Lower lobe of right lung (tissue), 2 donors: ENCODE measurements around the gene ABHD16A. TPM values are rescaled to one million over a fixed set of nuclear protein-coding genes. Genes with fewer than 3 reads are reported as not detected.
A peak's percentile ranks its signal among the peaks of the same experiment; 100 is the strongest.

Experiments
- ATAC-seq, 2 donors: fragments of 200-7000 bp; cut with Tn5 transposase; one replicate each; pipeline ENCODE4 v1.9.1; 2020 to 2022; ENCODE audit warnings: mild to moderate bottlenecking in 2 of 2, moderate library complexity in 2 of 2
- DNase-seq: peaks from one replicate; pipeline ENCODE4 v3.0.0-alpha.2; 2020
- H3K27ac ChIP-seq: fragments of 200-600 bp; one replicate; pipeline ENCODE4 v1.8.0; 2022
- H3K27me3 ChIP-seq: fragments of 200-600 bp; one replicate; pipeline ENCODE4 v1.8.0; 2022; ENCODE audit warnings: low read depth
- H3K36me3 ChIP-seq: fragments of 200-600 bp; one replicate; pipeline ENCODE4 v1.8.0; 2022; ENCODE audit warnings: mild to moderate bottlenecking
- H3K4me1 ChIP-seq: fragments of 200-600 bp; one replicate; pipeline ENCODE4 v1.8.0; 2022
- H3K4me3 ChIP-seq: fragments of 200-600 bp; one replicate; pipeline ENCODE4 v1.8.0; 2022; ENCODE audit warnings: mild to moderate bottlenecking
- H3K9me3 ChIP-seq: fragments of 200-600 bp; one replicate; pipeline ENCODE4 v1.8.0; 2022
- CTCF ChIP-seq: fragments of 200-600 bp; IDR thresholded peaks from one replicate; pipeline ENCODE4 v1.8.0; 2022; ENCODE audit warnings: antibody characterized with exemption, mild to moderate bottlenecking
- intact Hi-C: fragments of 100-400 bp; cut with DNase I; formaldehyde crosslinking; loops from one replicate; pipeline ENCODE4 v1.11.0; 2022
- total RNA-seq: library from RNA; stranded (reverse); fragmentation: NEBNext Ultra II Directional; extraction: Animal tissue kit (Norgen Biotek cat#: 25700); gene quantifications from one replicate; pipeline ENCODE4 v1.2.1, GENCODE V29; 2021
- donor health status: DM: no; HTN: yes; CAD: no; lungs with severe emphysema.

Gene ABHD16A
- total RNA-seq, 1 donor from 2014 or later, result 56.4 TPM

DNA sequence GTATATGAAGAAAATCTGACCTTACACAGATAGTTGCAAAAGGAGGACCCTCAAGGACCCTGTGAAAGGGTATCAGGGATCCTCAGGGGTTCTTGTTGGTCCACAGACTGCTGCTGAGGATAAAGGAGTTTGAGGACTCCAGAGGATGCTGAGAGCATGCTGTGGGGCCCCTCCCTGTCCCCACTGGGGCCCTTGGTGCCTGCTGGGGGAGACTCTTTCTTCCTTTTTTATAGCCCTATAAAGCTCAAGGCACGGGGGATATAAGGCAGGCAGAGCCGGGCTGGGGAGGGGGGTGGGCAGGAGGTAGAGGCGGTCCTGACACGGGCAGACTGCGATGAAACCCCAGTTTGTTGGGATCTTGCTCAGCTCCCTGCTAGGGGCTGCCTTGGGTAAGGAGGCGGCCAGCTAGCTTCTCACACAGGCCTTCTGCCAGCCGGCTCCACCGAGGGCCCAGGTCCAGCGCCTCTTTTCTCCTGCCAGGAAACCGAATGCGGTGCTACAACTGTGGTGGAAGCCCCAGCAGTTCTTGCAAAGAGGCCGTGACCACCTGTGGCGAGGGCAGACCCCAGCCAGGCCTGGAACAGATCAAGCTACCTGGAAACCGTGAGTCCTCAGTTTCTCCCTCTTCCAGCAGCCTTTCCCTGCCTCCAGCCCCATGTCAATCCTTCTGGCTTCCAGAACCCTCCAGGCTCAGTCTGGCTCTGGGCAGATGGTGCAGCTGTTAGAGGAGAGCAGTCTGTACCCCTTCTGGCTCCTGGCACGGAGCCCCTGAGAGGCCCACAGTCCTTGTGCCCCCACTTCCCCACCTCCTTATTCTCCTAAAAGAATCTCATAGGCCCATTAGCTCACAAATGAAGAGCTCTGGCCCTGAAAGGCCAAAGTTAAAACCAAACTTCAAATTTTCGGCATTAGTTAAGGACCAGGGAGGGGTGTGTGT lies 12.2 kb upstream of the ABHD16A start, which contains the start of gene LY6G6D:
Gene LY6G6D, plus strand, starts transcription at position 327 of the 937 bp plus-strand sequence. Its CDS starts 8 bp downstream, at position 335.
- DNase-seq (no peak), ATAC-seq (no peak)
- Histone ChIP-seq H3K4me3 (no peak within 1 kb of the TSS), H3K4me1 (peaks cover 7% of the 10 kb centered on the region), H3K27ac (no peak within 1 kb of the TSS), H3K9me3 (no peaks in the 10 kb centered on the region), H3K27me3 (no peaks in the 10 kb centered on the region), H3K36me3 (no peaks in the 10 kb centered on the region)
- TF ChIP-seq CTCF, result no peak
- intact Hi-C loops, result no loop called here

DNA sequence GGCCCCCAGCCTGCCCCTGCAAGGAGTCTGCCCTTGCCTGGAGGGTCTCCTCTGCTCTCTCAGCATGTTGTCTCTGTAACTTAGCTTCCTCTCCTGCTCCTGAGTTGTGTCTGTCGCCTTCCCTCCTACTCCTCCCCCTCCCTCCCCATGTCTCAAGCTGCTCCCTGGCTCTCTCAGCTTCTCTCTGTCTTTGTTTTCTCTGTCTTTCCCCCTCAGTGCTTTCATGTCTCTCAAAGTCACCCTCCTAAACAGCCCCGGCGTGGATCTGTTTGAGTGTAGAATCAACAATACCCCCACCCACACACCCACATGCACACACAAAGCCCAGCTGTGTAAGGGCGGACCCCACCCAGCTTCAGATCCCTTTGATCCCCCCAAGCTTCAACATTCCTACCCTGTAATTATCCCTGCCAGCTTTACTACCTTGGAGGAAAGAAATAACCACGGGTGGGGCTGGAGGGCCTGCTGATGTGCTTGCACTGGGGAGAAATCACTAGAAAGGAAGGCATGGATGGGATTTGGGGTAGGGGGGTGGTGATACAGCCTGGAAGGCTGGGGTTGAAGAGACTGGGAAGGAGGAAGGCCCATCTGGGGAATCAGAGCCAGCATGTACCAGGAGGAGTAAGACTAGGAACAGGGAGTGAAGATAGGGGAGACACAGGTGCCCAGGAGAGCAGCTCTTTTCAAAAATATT lies 11.0 kb upstream of the ABHD16A start:
- no peaks in the 10 kb centered on the region for H3K36me3 ChIP-seq
- no peak overlapping the region for H3K4me3 ChIP-seq
- H3K4me1 ChIP-seq, result peaks cover 7% of the 10 kb centered on the region
- no peaks in the 10 kb centered on the region for H3K27me3 ChIP-seq
- H3K9me3 ChIP-seq, result no peaks in the 10 kb centered on the region
- intact Hi-C loops, result no loop called here
- no peak overlapping the region for H3K27ac ChIP-seq
- DNase-seq, result no peak
- no peak for TF ChIP-seq CTCF
- no peak for ATAC-seq

DNA sequence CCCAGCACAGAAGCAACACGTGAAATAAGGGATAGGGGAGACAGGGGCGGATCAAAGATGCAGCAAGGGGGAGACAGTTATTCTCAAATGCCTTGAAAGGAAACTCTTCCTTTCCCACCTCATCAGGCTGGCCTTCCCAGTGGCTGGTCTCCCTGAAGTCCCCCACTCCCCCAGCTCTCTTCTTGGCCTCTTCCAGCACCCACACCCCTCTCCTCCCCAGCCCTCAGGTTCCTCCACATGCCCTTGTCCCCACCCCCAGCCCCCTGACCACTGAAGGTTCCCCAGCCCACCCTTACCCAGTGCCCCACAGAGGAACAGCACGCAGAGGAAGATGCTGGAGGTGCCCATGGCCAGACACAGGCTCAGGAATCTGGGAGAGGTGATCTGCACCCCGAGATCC lies 10.3 kb upstream of the ABHD16A start:
- no peak for TF ChIP-seq CTCF
- DNase-seq (no peak), ATAC-seq (no peak)
- intact Hi-C loops, result no loop called here
- Histone ChIP-seq H3K27ac (no peak overlapping the region), H3K4me3 (no peak overlapping the region), H3K9me3 (no peaks in the 10 kb centered on the region), H3K36me3 (no peaks in the 10 kb centered on the region), H3K27me3 (no peaks in the 10 kb centered on the region), H3K4me1 (peaks cover 7% of the 10 kb centered on the region)

GRCh38 chr6:31712296-31712695 lies 9.2 kb upstream of the ABHD16A start:
- intact Hi-C loops, result no loop called here
- ATAC-seq (peak; percentile 45 to 47), DNase-seq (no peak)
- no peaks in the 10 kb centered on the region for H3K36me3 ChIP-seq
- no peak overlapping the region for H3K4me3 ChIP-seq
- no peaks in the 10 kb centered on the region for H3K9me3 ChIP-seq
- no peak overlapping the region for H3K27ac ChIP-seq
- no peaks in the 10 kb centered on the region for H3K27me3 ChIP-seq
- TF ChIP-seq CTCF, result no peak
- peaks cover 7% of the 10 kb centered on the region for H3K4me1 ChIP-seq

DNA sequence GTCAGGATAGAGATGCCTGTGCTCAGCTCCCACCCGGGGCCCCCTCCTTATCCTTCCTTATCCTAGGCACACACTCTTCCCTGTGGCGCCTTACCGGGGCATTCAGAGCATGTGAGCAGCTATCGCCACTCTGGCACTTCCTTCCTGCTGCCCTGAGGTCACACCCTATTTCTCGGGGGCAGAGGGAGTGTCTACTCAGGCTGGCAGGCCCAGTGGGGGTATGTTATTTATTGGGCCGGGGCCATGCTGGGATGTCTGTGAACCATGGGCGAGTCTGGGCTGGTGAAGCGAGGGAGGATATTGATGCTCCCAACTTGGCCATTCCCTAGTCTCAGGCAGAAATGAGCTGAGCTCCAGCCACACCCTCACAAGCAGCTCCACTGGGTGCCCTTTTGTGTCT lies 8.1 kb upstream of the ABHD16A start:
- ATAC-seq (peak; percentile 41 to 44), DNase-seq (no peak)
- peaks cover 7% of the 10 kb centered on the region for H3K4me1 ChIP-seq
- H3K9me3 ChIP-seq, result no peaks in the 10 kb centered on the region
- H3K27ac ChIP-seq, result no peak overlapping the region
- TF ChIP-seq CTCF, result no peak
- H3K27me3 ChIP-seq, result no peaks in the 10 kb centered on the region
- H3K36me3 ChIP-seq, result no peaks in the 10 kb centered on the region
- intact Hi-C loops, result no loop called here
- H3K4me3 ChIP-seq, result no peak overlapping the region
